HG03280 (cell line): ENCODE results near the gene WNT7B.

Source experiments
- ATAC-seq: cut with Tn5 transposase; IDR thresholded peaks from one replicate; pipeline ENCODE4 v1.9.1; 2021; ENCODE audit warnings: mild to moderate bottlenecking, moderate library complexity; ENCODE audit not compliant: unreplicated experiment

WNT7B gene

DNA sequence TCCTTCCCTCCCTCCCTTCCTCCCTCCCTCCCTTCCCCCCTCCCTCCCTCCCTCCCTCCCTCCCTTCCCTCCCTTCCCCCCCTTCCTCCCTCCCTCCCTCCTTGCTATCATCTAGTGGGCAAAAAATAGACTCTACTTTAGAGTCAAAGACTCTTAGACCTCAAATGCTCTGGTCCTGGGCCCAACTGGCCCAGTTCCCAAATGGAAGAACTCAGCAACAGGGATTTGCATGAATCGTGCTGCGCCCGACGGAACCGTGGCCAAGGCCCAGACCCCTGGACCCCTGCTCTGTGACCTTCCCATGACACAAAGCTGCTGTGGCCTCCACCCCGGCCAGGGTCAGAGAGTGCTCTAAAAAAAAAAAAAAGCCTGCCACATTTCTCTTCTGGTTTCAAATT, 97.4 kb downstream of the WNT7B start:
- no peak for ATAC-seq

DNA sequence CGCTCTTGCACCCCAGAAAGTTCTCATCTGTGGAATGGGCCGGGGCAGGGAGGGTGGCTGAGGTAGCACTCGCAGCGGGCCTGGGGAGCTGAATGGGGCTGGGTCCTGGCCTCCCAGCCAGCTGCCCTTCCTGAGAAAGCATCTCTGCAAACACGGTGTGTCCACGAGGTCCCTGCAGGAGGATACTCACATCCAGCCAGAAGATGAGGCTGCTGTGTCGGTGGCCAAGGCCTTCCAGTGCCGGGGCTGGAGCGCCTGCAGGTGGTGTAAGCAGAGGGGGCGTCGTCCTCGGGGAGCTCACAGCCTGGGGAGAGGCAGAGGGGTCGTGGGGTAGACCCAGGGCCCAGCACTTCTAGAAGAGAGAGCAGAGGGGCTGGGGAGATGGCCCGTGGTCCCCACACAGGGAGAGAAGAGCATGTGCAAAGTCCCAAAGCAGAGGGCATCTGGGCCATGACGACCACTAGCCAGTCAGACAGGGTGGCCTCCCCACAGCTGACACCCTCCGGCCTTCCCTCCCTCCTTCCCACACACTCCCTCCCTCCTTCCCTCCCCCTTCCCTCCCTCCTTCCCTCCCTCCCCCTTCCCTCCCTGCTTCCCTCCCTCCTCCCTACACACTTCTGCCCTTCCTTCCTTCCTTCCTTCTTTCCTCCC, 97.9 kb downstream of the WNT7B start:
- ATAC-seq = no peak

DNA sequence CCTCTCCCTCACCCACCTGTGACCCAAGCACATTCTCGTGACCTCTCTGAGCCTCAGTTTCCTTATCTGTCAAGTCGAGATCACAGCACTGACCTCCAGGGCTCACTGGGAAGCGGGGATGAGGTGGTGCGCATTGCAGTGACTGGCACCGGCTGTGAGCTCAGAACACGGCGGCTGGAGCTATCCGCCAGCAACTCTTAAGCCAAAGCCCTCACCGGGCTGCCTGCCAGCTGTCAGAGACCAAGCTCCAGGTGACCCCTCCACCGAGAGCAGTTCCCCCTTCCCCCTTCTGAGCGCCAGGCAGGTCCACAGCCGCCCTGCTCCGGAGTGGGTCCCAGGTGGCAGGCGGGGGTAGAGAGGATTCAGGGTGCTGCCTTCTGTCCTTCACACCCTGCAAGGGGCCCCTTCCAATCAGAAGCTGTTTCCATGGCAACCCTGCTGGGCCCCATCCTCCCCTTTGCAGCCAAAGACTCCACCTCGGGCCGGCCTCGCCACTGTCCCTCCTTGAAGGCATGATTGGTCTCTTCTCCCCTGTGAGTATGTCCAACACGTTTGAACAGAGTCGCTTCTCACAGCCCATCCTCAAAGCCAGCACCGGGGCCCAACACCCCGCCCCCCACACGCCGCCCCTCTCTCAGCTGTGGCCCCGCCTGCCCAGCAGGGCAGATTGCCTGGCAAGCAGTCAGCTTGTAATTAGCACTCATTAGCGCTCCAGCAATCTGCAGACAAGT, 98.7 kb downstream of the WNT7B start:
- ATAC-seq = no peak

DNA sequence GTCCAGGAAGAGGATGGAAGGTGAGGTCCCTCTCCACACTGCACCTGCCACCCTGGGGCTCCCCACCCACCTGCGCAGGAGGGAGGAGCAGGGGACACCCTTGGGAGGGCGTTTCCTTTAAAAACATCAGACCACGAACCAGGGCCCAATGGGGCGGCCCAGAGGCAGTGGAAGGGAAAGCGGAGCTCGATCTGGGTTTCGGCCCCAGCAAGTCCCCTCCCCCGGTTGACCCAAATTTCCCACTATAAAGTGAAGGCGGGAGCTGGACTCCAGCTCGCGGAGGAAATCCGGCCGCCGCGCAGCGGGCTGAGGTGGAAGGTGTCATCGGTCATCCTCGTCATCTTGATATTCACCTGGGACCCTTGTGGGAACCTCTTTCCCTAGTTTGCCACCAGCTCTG, 99.3 kb downstream of the WNT7B start:
- no peak for ATAC-seq

DNA sequence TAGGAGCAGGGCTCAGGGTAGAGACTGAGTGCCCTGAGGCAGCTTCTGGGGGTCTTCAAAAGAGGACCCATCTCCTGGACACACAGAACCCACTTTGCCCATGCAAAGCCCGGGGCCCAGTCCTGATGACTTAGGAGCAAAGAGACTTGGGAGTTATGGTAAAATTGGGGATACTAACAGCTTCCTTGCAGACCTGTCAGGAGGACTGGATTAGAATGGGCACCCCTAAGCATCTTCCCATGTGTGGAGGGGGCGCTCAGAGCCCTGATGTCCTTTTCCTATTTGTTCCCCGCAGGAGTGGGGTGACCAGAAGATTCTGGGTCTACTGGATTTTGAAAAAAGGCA, 100.0 kb downstream of the WNT7B start:
- ATAC-seq = no peak

DNA sequence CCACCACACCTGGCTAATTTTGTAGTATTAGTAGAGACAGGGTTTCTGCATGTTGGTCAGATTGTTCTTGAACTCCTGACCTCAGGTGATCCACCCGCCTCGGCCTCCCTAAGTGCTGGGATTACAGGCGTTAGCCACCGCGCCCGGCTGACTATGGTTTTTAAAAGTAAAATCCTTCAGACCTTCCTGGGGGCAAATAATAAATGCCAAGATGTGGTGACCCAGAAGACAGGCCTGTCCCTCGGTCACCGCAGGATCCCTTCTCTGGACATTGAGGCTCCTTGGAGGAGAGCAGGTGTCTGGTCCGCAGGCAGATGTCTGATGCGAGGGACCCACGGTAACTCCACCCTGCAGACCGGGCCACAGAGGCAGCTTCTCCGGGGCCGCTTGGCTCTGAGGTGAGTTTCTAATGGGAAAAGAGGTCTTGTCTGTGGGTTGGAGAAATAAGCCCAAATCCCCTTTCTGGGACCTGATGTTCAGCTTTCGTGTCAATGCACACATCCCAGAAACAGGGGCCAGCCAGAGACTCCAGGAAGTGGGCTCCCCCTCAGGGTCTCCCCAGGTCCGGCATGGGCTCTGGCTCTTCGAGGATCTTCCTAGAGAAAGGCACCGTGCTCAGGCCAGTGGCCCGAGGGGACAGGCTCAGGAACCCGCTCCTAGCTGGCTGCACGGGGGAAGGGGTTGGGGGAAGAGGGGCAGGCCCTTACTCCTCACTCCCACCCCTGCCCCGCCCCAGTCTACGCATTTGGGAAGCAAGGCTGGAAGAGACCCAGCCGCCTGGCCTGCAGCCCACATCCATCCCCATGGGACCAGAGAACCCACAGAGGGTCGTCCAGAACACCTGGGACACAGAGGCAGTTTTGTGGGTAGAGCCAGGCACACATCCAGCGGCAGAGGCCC, 100.6 kb downstream of the WNT7B start:
- ATAC-seq = no peak

DNA sequence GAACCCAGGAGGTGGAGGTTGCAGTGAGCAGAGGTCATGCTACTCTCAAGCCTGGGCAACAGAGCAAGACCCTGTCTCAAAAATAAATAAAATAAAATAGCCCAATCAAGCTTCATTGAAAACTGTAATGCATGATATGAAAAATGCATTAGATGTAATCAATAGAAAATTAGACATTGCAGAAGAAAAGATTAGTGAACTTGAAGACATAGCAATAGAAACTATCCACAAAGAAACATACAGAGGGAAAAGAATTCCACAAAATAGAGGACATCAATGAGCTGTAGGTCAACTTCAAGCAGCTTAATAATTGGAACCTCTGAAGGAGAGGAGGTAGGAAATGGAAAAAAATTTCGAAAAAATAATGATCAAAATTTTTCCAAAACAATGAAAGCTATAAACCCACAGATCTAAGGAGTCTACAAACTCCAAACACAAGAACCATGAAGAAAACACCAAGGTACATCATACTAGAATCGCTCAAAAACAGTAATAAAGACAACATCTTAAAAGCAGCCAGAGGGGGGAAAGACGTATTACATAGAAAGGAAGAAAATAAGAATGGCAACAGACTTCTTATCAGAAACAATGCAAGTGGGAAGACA, 104.2 kb downstream of the WNT7B start:
- ATAC-seq = no peak

DNA sequence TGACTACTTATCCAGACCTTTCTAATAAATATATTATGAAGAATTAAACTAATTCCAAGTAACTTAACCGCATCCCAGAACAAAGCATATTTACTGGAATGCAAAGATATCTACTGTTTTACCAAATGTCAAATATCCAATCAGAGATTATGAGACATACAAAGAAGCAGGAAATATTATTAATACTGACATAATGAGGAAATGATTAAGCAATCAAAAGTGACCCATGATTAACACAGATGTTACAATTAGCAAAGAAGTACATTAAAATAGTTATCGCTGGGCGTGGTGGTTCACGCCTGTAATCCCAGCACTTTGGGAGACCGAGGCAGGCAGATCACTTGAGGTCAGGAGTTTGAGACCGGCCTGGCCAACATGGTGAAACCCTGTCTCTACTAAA, 105.2 kb downstream of the WNT7B start:
- no peak for ATAC-seq
